Suppressor macrophage treated with lipopolysaccharide for 4 hours (primary cell): ENCODE measurements around the gene FGF2.
A peak's percentile ranks its signal among the peaks of the same experiment; 100 is the strongest.
"Not testable (repeated sequence)": the region's sequence is repeated elsewhere in the genome, so short reads cannot be mapped to it uniquely, and the experiment has no call there.

ENCODE experiments used
- DNase-seq: peaks from one replicate; pipeline ENCODE4 v3.0.0-alpha.2; 2020

FGF2 gene

DNA sequence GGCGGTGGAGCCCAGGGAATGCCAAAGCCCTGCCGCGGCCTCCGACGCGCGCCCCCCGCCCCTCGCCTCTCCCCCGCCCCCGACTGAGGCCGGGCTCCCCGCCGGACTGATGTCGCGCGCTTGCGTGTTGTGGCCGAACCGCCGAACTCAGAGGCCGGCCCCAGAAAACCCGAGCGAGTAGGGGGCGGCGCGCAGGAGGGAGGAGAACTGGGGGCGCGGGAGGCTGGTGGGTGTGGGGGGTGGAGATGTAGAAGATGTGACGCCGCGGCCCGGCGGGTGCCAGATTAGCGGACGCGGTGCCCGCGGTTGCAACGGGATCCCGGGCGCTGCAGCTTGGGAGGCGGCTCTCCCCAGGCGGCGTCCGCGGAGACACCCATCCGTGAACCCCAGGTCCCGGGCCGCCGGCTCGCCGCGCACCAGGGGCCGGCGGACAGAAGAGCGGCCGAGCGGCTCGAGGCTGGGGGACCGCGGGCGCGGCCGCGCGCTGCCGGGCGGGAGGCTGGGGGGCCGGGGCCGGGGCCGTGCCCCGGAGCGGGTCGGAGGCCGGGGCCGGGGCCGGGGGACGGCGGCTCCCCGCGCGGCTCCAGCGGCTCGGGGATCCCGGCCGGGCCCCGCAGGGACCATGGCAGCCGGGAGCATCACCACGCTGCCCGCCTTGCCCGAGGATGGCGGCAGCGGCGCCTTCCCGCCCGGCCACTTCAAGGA, at the start of gene FGF2:
Gene FGF2, plus strand, starts transcription at position 279 of the 705 bp plus-strand sequence. Its CDS starts 344 bp downstream, at position 623.
- peak; percentile 17 for DNase-seq

DNA sequence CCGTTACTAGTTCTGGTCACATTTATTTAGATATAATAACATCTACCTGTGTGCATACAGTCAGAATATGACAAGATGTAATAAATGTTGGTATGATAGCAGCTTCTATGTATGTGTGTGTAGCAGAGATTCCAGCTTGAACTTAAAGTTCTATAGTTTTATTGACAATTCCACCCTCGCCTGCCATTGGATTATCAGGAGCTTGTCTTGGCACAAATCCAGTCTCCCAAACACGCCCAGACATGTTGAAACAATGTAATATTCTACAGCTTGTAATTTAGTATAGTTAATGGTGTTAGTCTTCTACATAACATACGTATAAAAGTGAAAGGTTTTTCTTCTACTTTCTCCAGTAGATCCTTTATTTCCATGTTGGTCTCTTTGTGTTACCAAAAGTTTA, 49.7 kb upstream of the FGF2 start:
- no peak for DNase-seq

DNA sequence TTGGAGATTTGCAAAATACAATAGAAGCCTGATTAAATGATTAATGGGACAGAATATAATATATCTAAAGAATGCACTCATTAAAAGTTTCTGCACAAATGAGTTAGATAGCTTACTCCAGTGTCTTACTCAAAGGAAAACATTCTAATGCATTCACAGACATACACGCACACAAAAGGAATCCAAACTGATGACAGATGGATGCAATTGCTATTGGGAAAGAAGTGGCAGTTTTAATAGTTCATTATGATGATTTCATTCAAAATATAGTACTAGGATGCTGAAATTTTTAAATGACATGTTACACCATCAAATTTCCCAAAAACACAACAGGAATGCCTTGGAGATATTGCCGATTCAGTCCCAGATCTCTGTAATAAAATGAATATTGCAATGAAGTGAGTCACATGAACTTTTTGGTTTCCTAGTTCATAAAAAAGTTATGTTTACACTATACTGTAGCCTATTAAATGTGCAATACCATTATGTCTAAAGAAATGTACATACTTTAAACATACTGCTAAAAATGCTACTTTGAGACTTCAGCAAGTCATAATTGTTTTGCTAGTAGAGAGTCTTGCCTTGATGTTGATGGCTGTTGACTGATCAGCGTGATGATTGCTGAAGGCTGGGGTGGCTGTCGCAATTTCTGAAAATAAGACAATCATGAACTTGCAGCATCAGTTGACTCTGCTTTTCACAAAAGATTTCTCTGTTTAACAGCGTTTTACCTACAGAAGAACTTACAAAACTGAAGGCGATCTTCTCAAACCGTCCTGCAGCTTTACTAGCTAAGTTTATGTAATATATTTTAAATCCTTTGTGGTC, 48.6 kb upstream of the FGF2 start:
- DNase-seq, result no peak

DNA sequence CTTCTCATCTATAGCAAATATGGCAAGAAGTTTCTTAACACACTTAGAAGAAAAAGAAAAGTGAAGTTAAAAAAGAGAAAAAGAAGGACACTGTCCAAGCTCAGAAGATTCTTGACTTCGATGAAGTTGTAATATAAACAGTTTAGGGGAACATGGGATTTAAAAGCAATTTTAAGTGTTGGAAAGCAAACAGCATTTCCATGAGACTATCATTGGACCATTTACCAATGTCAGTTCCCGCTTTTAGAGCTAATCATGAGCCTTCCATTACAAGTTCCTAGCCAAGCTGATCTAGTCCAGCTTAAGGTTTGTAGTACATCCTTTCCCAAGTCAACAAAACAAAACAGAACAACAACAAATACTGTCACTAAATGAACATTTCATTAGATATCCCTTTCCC, 45.1 kb upstream of the FGF2 start:
- DNase-seq, result no peak

DNA sequence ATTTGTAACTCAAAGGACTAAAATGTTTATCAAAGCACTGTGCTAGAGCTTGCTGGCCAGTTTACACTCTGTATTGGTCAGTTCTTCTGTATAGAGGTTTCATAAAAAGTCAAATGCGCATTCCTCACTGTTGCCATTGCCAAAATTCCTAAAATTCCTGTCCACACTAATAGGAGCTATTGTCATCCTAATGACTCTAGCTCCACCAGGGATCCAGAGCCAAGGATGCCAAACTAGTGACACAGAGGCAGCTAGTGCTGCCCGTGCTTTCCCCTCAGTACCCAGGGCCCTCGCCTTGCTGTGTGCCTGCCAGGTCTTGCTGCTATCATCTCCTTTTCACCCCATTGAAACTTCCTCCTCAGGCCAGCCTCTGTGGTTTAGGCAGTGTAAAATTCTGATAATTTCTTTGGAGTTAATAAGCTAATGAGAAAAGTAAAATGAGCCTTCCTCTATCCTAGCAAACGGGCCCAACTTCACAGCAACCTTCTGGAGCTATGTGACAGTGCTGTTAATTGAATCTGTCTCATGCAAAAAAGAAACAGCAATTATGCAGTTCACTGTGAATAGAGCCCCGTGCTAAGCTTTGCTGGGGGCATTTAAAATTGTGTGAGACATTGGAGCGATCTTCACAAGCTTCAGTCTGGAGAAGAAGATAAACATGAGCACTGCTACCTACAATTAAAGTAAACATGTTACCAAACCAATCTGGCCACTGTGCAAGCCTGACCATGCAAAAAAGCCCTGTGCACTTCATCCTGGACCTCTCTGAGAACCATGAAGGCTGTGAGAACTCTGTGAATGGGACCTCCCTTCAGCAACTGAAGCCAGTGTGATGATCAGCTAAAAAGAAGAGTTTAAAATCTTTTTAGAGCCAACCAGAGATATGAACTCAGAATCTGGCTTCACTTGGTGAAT, 43.1 kb upstream of the FGF2 start:
- no peak for DNase-seq

DNA sequence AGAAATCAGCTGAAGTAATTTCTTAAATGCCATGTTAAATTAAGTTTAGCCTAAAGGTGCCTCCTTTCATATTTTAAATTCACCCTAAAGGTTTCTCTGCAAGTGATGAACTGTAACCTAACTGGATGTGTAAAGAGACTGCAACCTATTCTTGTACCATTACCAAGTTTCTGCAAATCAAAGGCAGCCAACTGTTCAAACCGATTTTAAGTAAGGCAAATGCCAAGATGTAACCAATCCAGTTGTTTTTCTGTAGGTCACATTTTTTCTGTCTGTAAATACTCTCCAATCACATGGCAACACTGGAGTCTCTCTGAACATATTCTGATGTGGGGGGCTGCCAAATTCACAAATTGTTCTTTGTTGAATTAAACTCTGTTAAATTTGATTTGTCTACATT, 42.4 kb upstream of the FGF2 start:
- DNase-seq, result no peak

DNA sequence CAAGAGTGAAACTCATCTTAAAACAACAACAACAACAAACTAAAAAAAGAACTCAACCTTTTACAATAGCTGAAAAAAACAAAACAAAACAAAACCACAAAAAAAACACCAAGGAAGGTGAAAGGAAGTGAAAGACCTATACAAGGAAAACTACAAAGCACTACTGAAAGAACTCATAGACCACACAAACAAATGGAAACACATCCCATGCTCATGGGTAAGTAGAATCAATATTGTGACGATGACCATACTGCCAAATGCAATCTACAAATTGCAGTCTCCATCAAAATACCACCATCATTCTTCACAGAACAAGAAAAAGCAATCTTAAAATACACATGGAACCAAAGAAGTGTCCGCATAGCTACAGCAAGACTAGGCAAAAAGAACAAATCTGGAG, 41.5 kb upstream of the FGF2 start:
- no peak for DNase-seq

DNA sequence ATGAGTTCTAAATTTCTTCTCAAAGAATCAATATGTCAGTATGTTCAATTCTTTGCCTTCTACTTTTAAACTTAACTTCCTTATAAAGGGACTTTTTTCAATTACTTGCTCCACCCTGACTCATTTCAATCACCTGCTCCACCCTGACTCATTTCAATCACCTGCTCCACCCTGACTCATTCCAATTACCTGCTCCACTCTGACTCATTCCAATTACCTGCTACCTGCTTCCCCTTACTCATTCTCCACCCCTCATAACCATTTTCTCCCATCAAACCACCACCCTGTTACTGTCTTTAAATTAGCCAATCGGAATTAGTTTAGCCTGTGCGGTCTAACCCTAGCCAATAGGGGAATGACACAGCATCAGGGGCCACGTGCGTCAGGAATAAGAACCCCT, 40.3 kb upstream of the FGF2 start:
- DNase-seq, result not testable (repeated sequence)

DNA sequence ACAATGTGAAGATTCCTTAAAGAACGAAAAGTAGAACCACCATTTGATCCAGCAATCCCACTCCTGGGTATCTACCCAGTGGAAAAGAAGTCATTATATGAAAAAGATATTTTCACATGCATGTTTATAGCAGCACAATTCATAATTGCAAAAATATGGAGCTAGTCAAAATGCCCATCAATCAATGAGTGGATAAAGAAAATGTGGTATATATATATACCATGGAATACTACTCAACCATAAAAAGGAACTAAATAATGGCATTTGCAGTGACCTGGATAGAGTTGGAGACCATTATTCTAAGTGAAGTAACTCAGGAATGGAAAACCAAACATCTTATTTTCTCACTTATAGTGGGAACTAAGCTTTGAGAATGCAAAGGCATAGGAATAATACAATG, 39.7 kb upstream of the FGF2 start:
- DNase-seq, result not testable (repeated sequence)

DNA sequence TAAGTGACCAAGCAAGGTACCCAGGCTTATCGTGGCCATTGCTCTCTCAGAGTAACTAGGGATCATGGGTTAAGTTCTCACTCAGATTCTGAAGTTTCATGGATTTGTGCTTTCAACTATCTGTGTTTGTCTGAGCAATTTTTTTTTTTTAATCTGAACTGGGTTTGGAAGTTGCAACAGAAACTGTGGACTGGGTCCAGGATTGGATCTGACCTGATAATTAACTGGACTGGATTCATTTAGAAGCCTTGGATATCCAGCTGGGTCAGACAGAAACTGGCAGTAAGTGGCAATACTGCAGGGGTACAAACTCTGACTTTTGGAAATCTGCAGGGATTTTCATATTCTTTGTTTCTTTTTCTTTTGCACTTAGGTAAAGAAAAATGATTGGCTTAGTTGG, 38.7 kb upstream of the FGF2 start:
- DNase-seq, result no peak

DNA sequence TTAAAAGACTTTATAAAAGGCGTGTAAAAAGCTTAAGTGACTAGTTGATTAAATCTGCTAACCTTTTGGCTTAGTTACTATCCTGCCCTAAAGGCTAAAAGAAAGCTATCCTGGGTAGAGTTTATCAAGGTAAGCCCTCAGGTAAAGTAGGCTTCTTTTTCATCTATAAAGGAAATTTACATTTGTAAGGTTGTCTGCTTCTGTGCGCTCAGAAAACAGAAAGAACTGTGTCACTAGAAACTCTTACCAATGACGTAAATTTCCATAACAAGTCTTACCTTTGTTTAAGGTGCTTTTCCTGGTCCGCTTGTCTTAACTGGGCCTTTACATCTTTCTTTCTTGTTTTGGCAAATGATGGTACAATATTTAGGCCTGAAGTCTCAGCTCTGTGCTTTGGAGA, 37.7 kb upstream of the FGF2 start:
- no peak for DNase-seq

DNA sequence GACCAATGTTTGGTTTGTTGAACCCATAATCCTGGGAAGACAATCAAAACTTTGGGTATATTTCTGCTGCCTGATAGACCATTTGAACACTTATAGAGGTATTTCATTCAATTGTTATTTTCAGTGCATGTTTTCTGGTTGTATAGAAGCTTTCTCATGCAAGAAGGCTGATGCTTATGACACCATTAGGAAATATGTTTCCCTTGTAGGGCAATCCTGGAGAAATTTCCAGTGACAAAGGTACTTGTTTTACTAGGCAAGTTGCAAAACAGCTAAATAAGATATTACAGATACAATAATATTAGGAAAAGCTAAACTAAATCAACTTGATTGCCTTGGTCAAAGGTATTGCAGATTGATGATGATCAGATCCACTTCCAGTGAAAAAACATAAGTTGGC, 32.8 kb upstream of the FGF2 start:
- DNase-seq, result no peak

DNA sequence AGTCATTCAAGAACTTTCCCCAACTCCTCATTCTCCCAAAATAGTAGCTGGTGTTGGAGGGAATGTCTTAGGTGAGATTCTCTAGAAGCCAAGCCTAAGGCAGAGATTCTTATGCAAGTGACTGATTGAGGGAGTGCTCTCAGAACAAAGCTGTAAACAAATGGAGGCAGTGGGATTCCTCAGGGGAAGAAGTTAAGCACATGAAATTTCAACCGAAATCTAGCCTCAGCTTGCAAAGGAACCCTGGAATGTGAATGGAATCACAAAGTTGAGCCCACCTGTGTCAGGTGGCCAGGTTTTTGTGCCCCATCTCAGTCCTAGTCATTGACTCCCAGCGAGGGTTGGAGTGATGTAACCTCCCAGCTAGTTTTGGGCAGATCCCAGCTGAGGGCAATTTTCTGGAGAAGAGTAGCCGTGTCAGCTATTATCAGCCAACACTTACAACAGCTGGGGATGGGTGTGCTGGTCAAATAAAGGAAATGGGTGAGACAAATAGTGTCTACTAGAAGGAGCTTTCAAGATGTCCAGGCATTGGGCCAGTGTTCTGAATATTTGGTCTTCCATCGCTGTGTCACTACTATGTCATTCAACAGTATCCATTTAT, 29.7 kb upstream of the FGF2 start:
- DNase-seq, result no peak

DNA sequence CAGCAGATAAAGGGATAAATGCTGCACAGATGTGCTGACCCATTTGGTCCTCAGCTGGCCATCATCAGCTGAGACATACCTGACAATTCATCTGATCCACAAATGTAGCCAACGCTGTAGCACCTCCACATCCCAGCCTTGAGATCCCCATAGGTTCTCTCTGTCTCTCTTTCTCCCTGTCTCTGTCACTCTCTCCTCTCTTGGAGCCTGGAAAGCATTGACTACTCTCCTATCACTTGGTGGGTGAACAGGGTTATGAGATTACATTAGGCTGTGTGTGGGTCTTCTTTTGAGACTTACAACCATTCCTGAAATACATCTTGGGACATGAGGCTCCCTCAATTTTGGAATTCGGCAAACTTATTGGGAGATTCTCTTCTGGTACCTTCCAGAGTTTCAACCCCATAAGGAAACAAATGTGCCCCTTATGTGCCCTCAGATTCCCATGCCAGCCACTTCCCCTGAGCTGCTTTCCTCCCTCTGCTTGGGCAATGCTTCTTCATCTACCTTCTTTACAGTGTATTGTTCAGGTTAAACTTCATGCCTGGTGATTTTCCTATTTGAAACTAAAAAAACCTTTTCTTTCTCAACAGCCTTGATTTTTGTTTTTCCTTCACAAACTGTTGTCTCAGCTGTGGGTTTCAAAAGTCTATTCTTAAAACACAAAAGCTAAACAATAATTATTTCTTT, 29.1 kb upstream of the FGF2 start:
- no peak for DNase-seq

DNA sequence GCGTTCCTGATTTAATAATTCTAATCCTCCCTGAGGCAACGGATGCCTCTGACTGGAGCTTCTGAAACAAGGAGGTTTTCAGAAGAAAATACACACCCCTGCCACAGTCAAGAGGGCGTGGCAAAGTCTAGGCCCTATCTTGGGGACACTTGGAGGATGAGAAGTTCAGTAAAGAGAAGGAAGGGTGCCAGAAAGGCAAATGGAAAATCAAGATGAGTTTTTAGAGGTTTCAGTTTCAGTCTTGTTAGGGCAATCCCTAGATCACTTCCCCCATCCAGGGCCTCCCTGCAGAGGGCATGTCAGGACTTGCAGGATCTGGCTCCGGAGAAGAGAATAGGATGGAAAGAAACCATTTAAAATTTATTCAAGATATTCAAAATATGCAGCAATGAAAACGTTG, 28.5 kb upstream of the FGF2 start:
- peak; percentile 40 for DNase-seq

DNA sequence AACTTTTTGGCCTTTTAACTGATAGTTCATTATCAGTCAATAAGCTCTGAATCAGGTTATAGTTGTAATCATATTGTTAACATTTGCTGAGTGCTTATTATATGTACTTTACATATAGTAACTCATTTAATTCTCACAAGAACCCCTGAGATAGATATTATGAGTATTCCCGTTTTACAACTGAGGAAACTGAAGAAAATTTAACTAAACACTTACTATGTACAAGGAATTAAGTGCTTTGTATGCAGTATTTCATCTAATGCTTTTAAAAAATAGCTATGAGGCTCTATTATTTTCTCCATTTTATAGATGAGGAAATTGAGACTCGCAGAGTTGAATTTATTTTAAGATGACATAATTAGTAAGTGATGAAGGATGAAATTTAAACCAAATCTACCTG, 27.7 kb upstream of the FGF2 start:
- no peak for DNase-seq

DNA sequence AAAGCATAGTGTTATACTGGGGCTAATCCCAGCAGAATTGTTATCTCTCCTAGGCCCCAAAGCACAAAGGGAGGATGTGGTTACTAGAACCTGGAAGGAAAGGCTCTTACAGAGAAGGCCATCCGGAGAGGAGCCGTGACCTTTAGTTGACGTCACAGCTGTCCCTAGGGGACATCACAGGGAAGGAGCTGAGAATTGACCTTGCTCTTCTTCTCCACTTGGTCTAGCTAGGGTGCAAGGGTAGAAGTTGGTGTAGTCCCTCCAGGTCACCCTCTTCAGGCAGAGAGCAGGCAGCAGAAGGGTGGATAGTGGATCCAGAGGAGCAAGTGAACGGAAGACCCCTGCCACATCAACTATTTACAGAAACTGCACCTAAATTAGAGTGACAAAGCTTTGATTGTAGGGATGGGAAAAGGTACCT, 22.8 kb upstream of the FGF2 start:
- DNase-seq, result no peak

DNA sequence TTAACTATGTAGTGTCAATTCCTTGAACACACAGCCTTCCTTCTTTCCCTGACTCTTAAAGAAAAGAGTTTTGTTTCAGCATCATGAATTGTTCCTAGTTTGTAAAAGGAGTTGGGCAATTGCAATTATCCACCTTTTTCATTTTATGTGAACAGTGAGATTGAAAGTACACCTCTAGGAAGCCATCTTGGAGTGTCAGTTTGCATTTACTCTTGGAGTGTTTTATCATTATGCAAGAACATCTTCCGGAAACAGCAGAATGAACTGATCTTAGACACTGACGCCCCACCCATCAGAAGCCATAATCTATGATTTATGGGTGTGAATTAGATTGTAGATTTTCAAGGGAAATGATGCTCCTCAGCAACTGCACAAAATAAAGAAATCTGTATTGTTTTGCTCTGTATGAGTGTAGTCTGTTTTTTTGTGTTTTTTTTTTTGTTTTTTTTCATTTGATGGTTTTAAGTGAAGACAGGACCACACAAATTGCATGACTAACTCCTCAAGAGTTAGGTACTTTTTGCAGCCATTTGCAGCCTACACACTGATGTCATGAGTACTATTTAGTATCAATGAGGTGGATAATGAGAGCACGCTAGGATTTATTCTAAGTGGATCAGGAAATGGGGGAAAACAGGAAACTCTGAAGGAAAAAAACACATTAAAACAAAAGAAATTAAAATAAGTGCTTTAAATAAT, 19.5 kb upstream of the FGF2 start:
- no peak for DNase-seq

DNA sequence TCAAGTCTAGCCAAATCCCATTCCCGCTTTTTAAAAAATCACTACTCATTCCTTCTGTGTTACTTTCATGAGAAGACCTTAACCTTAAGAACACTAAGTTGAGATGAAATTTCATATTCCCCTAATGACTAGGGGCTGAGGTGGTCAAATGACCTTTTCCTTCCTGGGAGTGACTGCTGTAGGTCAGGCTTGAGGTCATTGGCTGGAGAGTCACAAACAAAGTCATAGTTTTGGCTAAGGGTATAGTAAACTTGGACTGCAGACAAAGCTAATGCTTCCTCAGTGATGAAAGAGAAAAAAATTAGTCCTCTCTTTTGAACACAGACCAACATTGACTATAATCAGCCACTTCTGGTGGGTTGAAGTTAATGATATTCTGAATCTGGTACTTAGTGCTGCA, 16.0 kb upstream of the FGF2 start:
- no peak for DNase-seq

DNA sequence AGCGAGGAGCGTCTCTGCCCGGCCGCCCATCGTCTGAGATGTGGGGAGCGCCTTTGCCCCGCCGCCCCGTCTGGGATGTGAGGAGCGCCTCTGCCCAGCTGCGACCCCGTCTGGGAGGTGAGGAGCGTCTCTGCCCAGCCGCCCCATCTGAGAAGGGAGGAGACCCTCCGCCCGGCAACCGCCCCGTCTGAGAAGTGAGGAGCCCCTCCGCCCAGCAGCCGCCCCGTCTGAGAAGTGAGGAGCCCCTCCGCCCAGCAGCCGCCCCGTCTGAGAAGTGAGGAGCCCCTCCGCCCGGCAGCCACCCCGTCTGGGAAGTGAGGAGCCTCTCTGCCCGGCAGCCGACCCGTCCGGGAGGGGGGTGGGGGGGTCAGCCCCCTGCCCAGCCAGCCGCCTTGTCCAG, 14.8 kb upstream of the FGF2 start:
- DNase-seq, result not testable (repeated sequence)

DNA sequence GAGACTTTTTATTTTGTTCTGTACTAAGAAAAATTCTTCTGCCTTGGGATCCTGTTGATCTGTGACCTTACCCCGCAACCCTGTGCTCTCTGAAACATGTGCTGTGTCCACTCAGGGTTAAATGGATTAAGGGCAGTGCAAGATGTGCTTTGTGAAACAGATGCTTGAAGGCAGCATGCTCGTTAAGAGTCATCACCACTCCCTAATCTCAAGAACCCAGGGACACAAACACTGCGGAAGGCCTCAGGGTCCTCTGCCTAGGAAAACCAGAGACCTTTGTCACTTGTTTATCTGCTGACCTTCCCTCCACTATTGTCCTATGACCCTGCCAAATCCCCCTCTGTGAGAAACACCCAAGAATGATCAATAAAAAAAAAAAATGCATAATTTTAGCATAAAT, 13.8 kb upstream of the FGF2 start:
- not testable (repeated sequence) for DNase-seq

DNA sequence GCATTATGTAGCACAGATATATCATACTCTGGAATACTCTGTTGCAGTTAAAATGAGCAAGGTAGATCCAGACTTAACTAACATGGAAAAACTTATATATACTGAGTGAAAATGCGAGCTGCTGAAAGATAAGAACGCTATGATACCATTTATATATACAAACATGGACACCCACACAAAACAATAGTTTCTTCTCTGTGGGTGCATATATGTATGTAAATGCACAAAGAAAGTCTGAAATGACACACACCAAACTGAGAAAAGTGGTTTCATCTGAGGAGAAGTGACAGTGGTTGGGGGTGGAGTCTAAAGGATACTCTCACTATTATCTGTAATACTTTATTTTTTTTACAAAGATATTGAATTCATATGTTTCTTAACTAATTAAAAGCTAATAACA, 12.2 kb upstream of the FGF2 start:
- DNase-seq, result no peak
